DMS53 (cell line): Measurements from ENCODE around the gene SMOC2.
"Not testable (repeated sequence)": the region's sequence is repeated elsewhere in the genome, so short reads cannot be mapped to it uniquely, and the experiment has no call there.

ENCODE experiments used
- DNase-seq: peaks from one replicate; lab custom pipeline; 2025; lab: John Stamatoyannopoulos, UW

The SMOC2 gene

GRCh38 chr6:168517742-168518347 is 76.9 kb downstream of the SMOC2 start:
- no peak for DNase-seq

GRCh38 chr6:168518348-168518745 is 77.4 kb downstream of the SMOC2 start:
- no peak for DNase-seq

GRCh38 chr6:168518867-168519266 is 77.9 kb downstream of the SMOC2 start:
- no peak for DNase-seq

GRCh38 chr6:168520233-168520632 is 79.2 kb downstream of the SMOC2 start:
- DNase-seq = no peak

GRCh38 chr6:168524571-168525001 is 83.6 kb downstream of the SMOC2 start:
- no peak for DNase-seq

- DNase-seq = no peak
These were observed 84.1 kb downstream of the SMOC2 start for GRCh38 chr6:168525114-168525513.

- peak; percentile 57 for DNase-seq
These were observed 85.1 kb downstream of the SMOC2 start for GRCh38 chr6:168525926-168526630.

- DNase-seq = peak; percentile 21
These were observed 85.9 kb downstream of the SMOC2 start for GRCh38 chr6:168526841-168527281.

- no peak for DNase-seq
These were observed 86.6 kb downstream of the SMOC2 start for GRCh38 chr6:168527451-168528210.

GRCh38 chr6:168528474-168529095 is 87.6 kb downstream of the SMOC2 start:
- no peak for DNase-seq

- no peak for DNase-seq
These were observed 88.2 kb downstream of the SMOC2 start for GRCh38 chr6:168529214-168529613.

- peak; percentile 3 for DNase-seq
These were observed 89.7 kb downstream of the SMOC2 start for GRCh38 chr6:168530653-168531071.

GRCh38 chr6:168532070-168532469 is 91.1 kb downstream of the SMOC2 start:
- DNase-seq = no peak

GRCh38 chr6:168533414-168533813 is 92.4 kb downstream of the SMOC2 start:
- peak; percentile 56 for DNase-seq

GRCh38 chr6:168534265-168534664 is 93.3 kb downstream of the SMOC2 start:
- no peak for DNase-seq

GRCh38 chr6:168535711-168536110 is 94.7 kb downstream of the SMOC2 start:
- DNase-seq = no peak

GRCh38 chr6:168536196-168536595 is 95.2 kb downstream of the SMOC2 start:
- no peak for DNase-seq

- no peak for DNase-seq
These were observed 95.9 kb downstream of the SMOC2 start for GRCh38 chr6:168536665-168537539.

GRCh38 chr6:168537540-168537884 is 96.5 kb downstream of the SMOC2 start:
- DNase-seq = no peak

- not testable (repeated sequence) for DNase-seq
These were observed 97.4 kb downstream of the SMOC2 start for GRCh38 chr6:168538188-168538891.
